K562 (cell line): Measurements from ENCODE around the gene TIMP2.

Experiments
- DNMT1 ChIP-seq: fragments of 450-650 bp; IDR thresholded peaks from 2 replicates; pipeline ENCODE4 v1.6.1; 2016; ENCODE audit warnings: antibody characterized with exemption, mild to moderate bottlenecking
- MTF1 ChIP-seq: fragments of 250-450 bp; sonication (Bioruptor Pico); IDR thresholded peaks from 2 replicates; pipeline ENCODE4 v1.9.0; 2021; ENCODE audit warnings: moderate library complexity, mild to moderate bottlenecking, inconsistent platforms, borderline replicate concordance
- TAF1 ChIP-seq: IDR thresholded peaks from 2 replicates; pipeline ENCODE4 v1.6.1; 2011; ENCODE audit warnings: mild to moderate bottlenecking, low read length, moderate library complexity; ENCODE audit not compliant: insufficient read depth, control insufficient read depth, severe bottlenecking; ENCODE audit errors: extremely low read depth
- TF ChIP-seq, protein P1 (sequence below), 3 experiments: IDR thresholded peaks in 2 of 3; conservative IDR thresholded peaks in 1 of 3; 2 replicates each; pipeline ENCODE4 v1.5.1; 2011 to 2012; ENCODE audit warnings: low read length in 3 of 3, mild to moderate bottlenecking in 3 of 3, control low read depth in 2 of 3, improper control_type of control experiment in 1 of 3, inconsistent platforms in 1 of 3, low read depth in 1 of 3, mixed read lengths in 1 of 3, moderate library complexity in 1 of 3; ENCODE audit not compliant: insufficient read depth in 2 of 3

DNA sequence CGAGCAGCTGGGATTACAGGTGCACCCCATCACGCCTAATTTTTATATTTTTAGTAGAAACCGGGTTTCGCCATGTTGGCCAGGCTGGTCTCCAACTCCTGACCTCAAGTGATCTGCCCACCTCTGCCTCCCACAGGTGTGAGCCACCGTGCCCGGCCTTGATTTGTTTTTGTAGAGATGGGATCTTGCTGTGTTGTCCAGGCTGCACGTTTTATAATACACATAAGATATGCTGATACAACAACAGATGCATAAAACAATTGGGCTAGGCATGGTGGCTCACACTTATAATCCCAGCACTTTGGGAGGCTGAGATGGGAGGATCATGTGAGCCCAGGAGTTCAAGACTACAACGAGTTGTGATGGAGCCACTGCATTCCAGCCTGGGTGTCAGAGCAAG is 90.6 kb downstream of the TIMP2 start:
- no peak for TF ChIP-seq DNMT1
- no peak for TF ChIP-seq MTF1
- TF ChIP-seq, protein P1, sequence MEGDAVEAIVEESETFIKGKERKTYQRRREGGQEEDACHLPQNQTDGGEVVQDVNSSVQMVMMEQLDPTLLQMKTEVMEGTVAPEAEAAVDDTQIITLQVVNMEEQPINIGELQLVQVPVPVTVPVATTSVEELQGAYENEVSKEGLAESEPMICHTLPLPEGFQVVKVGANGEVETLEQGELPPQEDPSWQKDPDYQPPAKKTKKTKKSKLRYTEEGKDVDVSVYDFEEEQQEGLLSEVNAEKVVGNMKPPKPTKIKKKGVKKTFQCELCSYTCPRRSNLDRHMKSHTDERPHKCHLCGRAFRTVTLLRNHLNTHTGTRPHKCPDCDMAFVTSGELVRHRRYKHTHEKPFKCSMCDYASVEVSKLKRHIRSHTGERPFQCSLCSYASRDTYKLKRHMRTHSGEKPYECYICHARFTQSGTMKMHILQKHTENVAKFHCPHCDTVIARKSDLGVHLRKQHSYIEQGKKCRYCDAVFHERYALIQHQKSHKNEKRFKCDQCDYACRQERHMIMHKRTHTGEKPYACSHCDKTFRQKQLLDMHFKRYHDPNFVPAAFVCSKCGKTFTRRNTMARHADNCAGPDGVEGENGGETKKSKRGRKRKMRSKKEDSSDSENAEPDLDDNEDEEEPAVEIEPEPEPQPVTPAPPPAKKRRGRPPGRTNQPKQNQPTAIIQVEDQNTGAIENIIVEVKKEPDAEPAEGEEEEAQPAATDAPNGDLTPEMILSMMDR (IDR thresholded peaks at IDR 0.05 in 2 of 3, conservative IDR thresholded peaks at IDR 0.05 in 1 of 3; ENCODE audit: insufficient read depth in 2 of 3, low read depth in 1 of 3, low read length in 3 of 3), result no peak
- TF ChIP-seq TAF1, result no peak
